Measurements from ENCODE around the gene ADORA1.

GRCh38 chr1:203078478-203078877 lies 49.0 kb upstream of the ADORA1 start:
- TF ChIP-seq POLR2A (IDR thresholded peaks at IDR 0.05) (no peak), CTCF (IDR thresholded peaks at IDR 0.05) (no peak)

Data from transverse colon (tissue), 3 donors.